ENCODE measurements around the gene SDSL.

SDSL gene

GRCh38 chr12:113396828-113397496, 25.2 kb upstream of the SDSL start:
- no peak for DNase-seq (ENCODE audit: low read depth)

- DNase-seq (ENCODE audit: low read depth): no peak
Measured at GRCh38 chr12:113397497-113398197, 24.5 kb upstream of the SDSL start.

- no peak for DNase-seq (ENCODE audit: low read depth)
Measured at GRCh38 chr12:113398346-113399290, 23.6 kb upstream of the SDSL start.

GRCh38 chr12:113399490-113399889, 22.7 kb upstream of the SDSL start:
- no peak for DNase-seq (ENCODE audit: low read depth)

- DNase-seq (ENCODE audit: low read depth): no peak
Measured at GRCh38 chr12:113400362-113400761, 21.8 kb upstream of the SDSL start.

GRCh38 chr12:113401066-113402000, 20.8 kb upstream of the SDSL start:
- DNase-seq (ENCODE audit: low read depth): no peak

GRCh38 chr12:113402586-113403260, 19.5 kb upstream of the SDSL start:
- no peak for DNase-seq (ENCODE audit: low read depth)

GRCh38 chr12:113403435-113404415, 18.5 kb upstream of the SDSL start, which contains the start of gene SDS:
Gene SDS, minus strand, starts transcription at chr12:113403887. Its CDS starts 4,179 bp downstream, at chr12:113399708.
- no peak for DNase-seq (ENCODE audit: low read depth)

GRCh38 chr12:113405694-113406093, 16.5 kb upstream of the SDSL start:
- DNase-seq (ENCODE audit: low read depth): no peak

- DNase-seq (ENCODE audit: low read depth): peak; percentile 37
Measured at GRCh38 chr12:113407931-113408600, 14.1 kb upstream of the SDSL start.

- DNase-seq (ENCODE audit: low read depth): no peak
Measured at GRCh38 chr12:113408756-113409298, 13.4 kb upstream of the SDSL start.

- DNase-seq (ENCODE audit: low read depth): no peak
Measured at GRCh38 chr12:113409462-113410124, 12.6 kb upstream of the SDSL start.

GRCh38 chr12:113413488-113413939, 8.7 kb upstream of the SDSL start:
- peak; percentile 40 for DNase-seq (ENCODE audit: low read depth)

GRCh38 chr12:113414519-113415038, 7.6 kb upstream of the SDSL start:
- DNase-seq (ENCODE audit: low read depth): no peak

GRCh38 chr12:113416091-113416754, 6.0 kb upstream of the SDSL start:
- DNase-seq (ENCODE audit: low read depth): peak; percentile 37

GRCh38 chr12:113418213-113418879, 3.8 kb upstream of the SDSL start:
- no peak for DNase-seq (ENCODE audit: low read depth)

Measured in ELR (cell line).